Karpas-422 (cell line): Measurements from ENCODE around the gene TEX11. TPM values are rescaled to one million over a fixed set of nuclear protein-coding genes. Genes with fewer than 3 reads are reported as not detected.
"Not testable (repeated sequence)": the region's sequence is repeated elsewhere in the genome, so short reads cannot be mapped to it uniquely, and the experiment has no call there.

Experiments used
- DNase-seq: peaks from one replicate; pipeline ENCODE4 v3.0.0-alpha.2; 2015
- H2AFZ ChIP-seq: fragments of 200-600 bp; sonication (generic); 2 replicates; pipeline ENCODE4 v1.6.1; 2014; ENCODE audit warnings: antibody characterized with exemption, low read length, mixed read lengths
- H3K27ac ChIP-seq: fragments of 200-600 bp; sonication (generic); 2 replicates; pipeline ENCODE4 v1.5.1; 2014; ENCODE audit warnings: mild to moderate bottlenecking, low read length, moderate library complexity
- H3K27me3 ChIP-seq: fragments of 200-600 bp; sonication (generic); 2 replicates; pipeline ENCODE4 v1.6.1; 2014; ENCODE audit warnings: low read length, mixed read lengths
- H3K36me3 ChIP-seq: fragments of 200-600 bp; sonication (generic); 2 replicates; pipeline ENCODE4 v1.6.1; 2014; ENCODE audit warnings: low read length, mixed read lengths; ENCODE audit not compliant: insufficient read depth
- H3K4me1 ChIP-seq: fragments of 200-600 bp; sonication (generic); 2 replicates; pipeline ENCODE4 v1.6.1; 2014; ENCODE audit warnings: mild to moderate bottlenecking, low read length, mixed read lengths
- H3K4me2 ChIP-seq: fragments of 200-600 bp; sonication (generic); 2 replicates; pipeline ENCODE4 v1.6.1; 2014; ENCODE audit warnings: low read length, low read depth, mild to moderate bottlenecking; ENCODE audit not compliant: poor library complexity, severe bottlenecking
- H3K4me3 ChIP-seq: fragments of 200-600 bp; sonication (generic); 2 replicates; pipeline ENCODE4 v1.5.1; 2014; ENCODE audit warnings: mild to moderate bottlenecking, antibody characterized with exemption, low read length, mixed read lengths
- H3K79me2 ChIP-seq: fragments of 200-600 bp; sonication (generic); 2 replicates; pipeline ENCODE4 v1.6.1; 2014; ENCODE audit warnings: mild to moderate bottlenecking, low read length, mixed read lengths
- H3K9ac ChIP-seq: fragments of 200-600 bp; sonication (generic); 2 replicates; pipeline ENCODE4 v1.6.0; 2014; ENCODE audit warnings: low read length
- H3K9me2 ChIP-seq: fragments of 200-600 bp; sonication (generic), shearing (Covaris generic); replicated peaks from 2 replicates; pipeline ENCODE4 v1.6.0; 2014; ENCODE audit warnings: mild to moderate bottlenecking, low read length, moderate library complexity; ENCODE audit not compliant: insufficient read depth
- H3K9me3 ChIP-seq: fragments of 300-700, 200-600 bp; sonication (generic); 2 replicates; pipeline ENCODE4 v1.6.1; 2014; ENCODE audit warnings: low read length, mixed read lengths
- H4K20me1 ChIP-seq: fragments of 200-600 bp; sonication (generic); 2 replicates; pipeline ENCODE4 v1.6.1; 2014; ENCODE audit warnings: mild to moderate bottlenecking, antibody characterized with exemption, low read length, low read depth; ENCODE audit not compliant: insufficient read depth
- total RNA-seq: library from RNA; depleted of rRNA; stranded (reverse); fragments of >200 nt; shearing (Covaris generic); gene quantifications from 2 replicates; pipeline ENCODE4 v1.2.3, GENCODE V29; 2014; ENCODE audit warnings: low replicate concordance

The TEX11 gene
- total RNA-seq, 1 experiment from 2014 or later, result not detected

- not testable (repeated sequence) for H3K36me3 ChIP-seq, H3K9me3 ChIP-seq, H3K9ac ChIP-seq, H3K79me2 ChIP-seq, H2AFZ ChIP-seq, H3K9me2 ChIP-seq, H3K4me2 ChIP-seq, H4K20me1 ChIP-seq, H3K4me3 ChIP-seq, H3K4me1 ChIP-seq, DNase-seq, H3K27ac ChIP-seq, H3K27me3 ChIP-seq
These were observed 174.7 kb downstream of the TEX11 start for GRCh38 chrX:70733774-70734173.

- not testable (repeated sequence) for H3K9ac ChIP-seq, H2AFZ ChIP-seq, H3K4me2 ChIP-seq, H4K20me1 ChIP-seq, H3K36me3 ChIP-seq, H3K9me3 ChIP-seq, H3K27me3 ChIP-seq, H3K4me3 ChIP-seq, H3K79me2 ChIP-seq, H3K9me2 ChIP-seq, H3K4me1 ChIP-seq, H3K27ac ChIP-seq, DNase-seq
These were observed 180.6 kb downstream of the TEX11 start for GRCh38 chrX:70727961-70728360.

- Histone ChIP-seq H3K4me2 (no peak overlapping the region), H3K4me3 (no peak overlapping the region), H3K36me3 (no peaks in the 10 kb centered on the region), H3K9me3 (no peaks in the 10 kb centered on the region), H3K27me3 (no peaks in the 10 kb centered on the region), H3K27ac (no peak overlapping the region), H4K20me1 (no peaks in the 10 kb centered on the region), H2AFZ (no peak overlapping the region), H3K79me2 (no peaks in the 10 kb centered on the region), H3K9me2 (no peaks in the 10 kb centered on the region), H3K4me1 (no peaks in the 10 kb centered on the region), H3K9ac (no peak overlapping the region)
- DNase-seq, result no peak
These were observed 187.8 kb downstream of the TEX11 start for GRCh38 chrX:70720721-70721120.

- H3K27me3 ChIP-seq, H3K36me3 ChIP-seq, H4K20me1 ChIP-seq, DNase-seq, H3K4me1 ChIP-seq, H3K9me2 ChIP-seq, H3K9ac ChIP-seq, H2AFZ ChIP-seq, H3K79me2 ChIP-seq, H3K27ac ChIP-seq, H3K4me2 ChIP-seq, H3K9me3 ChIP-seq, H3K4me3 ChIP-seq: not testable (repeated sequence)
These were observed 197.2 kb downstream of the TEX11 start for GRCh38 chrX:70711336-70711735.

- H3K4me3 ChIP-seq, result no peak overlapping the region
- no peaks in the 10 kb centered on the region for H3K9me3 ChIP-seq
- no peaks in the 10 kb centered on the region for H3K79me2 ChIP-seq
- H2AFZ ChIP-seq, result no peak overlapping the region
- no peaks in the 10 kb centered on the region for H3K9me2 ChIP-seq
- H3K4me2 ChIP-seq, result no peak overlapping the region
- no peak for DNase-seq
- H3K27ac ChIP-seq, result no peak overlapping the region
- no peaks in the 10 kb centered on the region for H3K27me3 ChIP-seq
- no peaks in the 10 kb centered on the region for H3K4me1 ChIP-seq
- H3K9ac ChIP-seq, result no peak overlapping the region
- H3K36me3 ChIP-seq, result no peaks in the 10 kb centered on the region
- H4K20me1 ChIP-seq, result no peaks in the 10 kb centered on the region
These were observed 214.0 kb downstream of the TEX11 start for GRCh38 chrX:70694339-70695122.

GRCh38 chrX:70679455-70679854 lies 229.1 kb downstream of the TEX11 start:
- not testable (repeated sequence) for H3K27ac ChIP-seq, H3K36me3 ChIP-seq, H3K79me2 ChIP-seq, H3K27me3 ChIP-seq, DNase-seq, H3K9me3 ChIP-seq, H3K4me1 ChIP-seq, H3K9me2 ChIP-seq, H4K20me1 ChIP-seq, H3K4me2 ChIP-seq, H3K4me3 ChIP-seq, H3K9ac ChIP-seq, H2AFZ ChIP-seq

- no peaks in the 10 kb centered on the region for H3K9me2 ChIP-seq
- H3K79me2 ChIP-seq, result no peaks in the 10 kb centered on the region
- H3K4me2 ChIP-seq, result no peak overlapping the region
- H3K27me3 ChIP-seq, result no peaks in the 10 kb centered on the region
- H3K9me3 ChIP-seq, result no peaks in the 10 kb centered on the region
- no peak for DNase-seq
- H3K36me3 ChIP-seq, result no peaks in the 10 kb centered on the region
- no peak overlapping the region for H3K4me3 ChIP-seq
- H2AFZ ChIP-seq, result no peak overlapping the region
- no peak overlapping the region for H3K9ac ChIP-seq
- no peaks in the 10 kb centered on the region for H3K4me1 ChIP-seq
- H4K20me1 ChIP-seq, result no peaks in the 10 kb centered on the region
- H3K27ac ChIP-seq, result no peak overlapping the region
These were observed 233.2 kb downstream of the TEX11 start for GRCh38 chrX:70675284-70675683.

GRCh38 chrX:70672326-70672725 lies 236.2 kb downstream of the TEX11 start:
- Histone ChIP-seq H4K20me1 (no peaks in the 10 kb centered on the region), H3K9me3 (no peaks in the 10 kb centered on the region), H3K79me2 (no peaks in the 10 kb centered on the region), H3K27me3 (no peaks in the 10 kb centered on the region), H3K27ac (no peak overlapping the region), H3K9ac (no peak overlapping the region), H3K9me2 (no peaks in the 10 kb centered on the region), H2AFZ (no peak overlapping the region), H3K4me1 (no peaks in the 10 kb centered on the region), H3K4me2 (no peak overlapping the region), H3K36me3 (no peaks in the 10 kb centered on the region), H3K4me3 (no peak overlapping the region)
- DNase-seq, result no peak
